GM19463 (cell line): Measurements from ENCODE around the gene GDF2.

Source experiments
- ATAC-seq: cut with Tn5 transposase; IDR thresholded peaks from one replicate; pipeline ENCODE4 v1.9.1; 2021; ENCODE audit warnings: mild to moderate bottlenecking, moderate library complexity; ENCODE audit not compliant: unreplicated experiment

GDF2 gene

DNA sequence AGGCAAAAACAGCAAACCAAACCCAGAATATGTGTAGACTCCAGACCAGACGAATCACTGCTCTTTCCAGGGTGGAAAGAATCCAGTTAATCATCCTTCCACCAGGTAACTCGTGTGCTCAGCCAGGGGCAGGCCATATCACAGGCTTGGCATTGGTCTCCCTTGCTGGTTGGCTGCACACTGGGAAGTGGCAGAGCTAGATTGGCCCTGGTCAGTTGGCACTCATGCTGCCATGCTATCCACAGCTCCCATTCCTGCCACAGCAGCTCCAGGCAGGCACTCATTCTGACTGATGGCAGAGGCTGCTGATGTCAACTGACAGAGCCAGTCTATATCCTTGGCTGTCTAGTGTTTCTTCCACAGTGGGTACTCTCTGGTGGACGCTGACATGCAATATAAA, 31.9 kb upstream of the GDF2 start:
- ATAC-seq, result no peak

DNA sequence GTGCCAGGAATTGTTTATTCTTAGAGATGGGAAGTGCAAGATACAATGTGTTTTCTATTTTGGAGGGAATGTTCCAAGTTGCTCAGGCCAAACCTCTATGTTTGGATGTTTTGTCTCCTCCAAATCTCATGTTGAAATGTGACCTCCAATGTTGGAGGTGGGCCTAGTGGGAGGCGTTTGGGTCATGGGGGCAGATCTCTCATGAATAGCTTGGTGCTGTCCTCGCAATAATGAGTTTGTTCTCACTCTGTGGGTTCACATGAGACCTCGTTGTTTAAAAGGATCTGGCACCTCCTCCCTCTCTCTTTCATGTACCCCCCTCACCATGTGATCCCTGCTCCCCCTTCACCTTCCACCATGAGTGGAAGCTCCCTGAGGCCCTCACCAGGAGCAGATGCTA, 30.6 kb upstream of the GDF2 start:
- no peak for ATAC-seq

DNA sequence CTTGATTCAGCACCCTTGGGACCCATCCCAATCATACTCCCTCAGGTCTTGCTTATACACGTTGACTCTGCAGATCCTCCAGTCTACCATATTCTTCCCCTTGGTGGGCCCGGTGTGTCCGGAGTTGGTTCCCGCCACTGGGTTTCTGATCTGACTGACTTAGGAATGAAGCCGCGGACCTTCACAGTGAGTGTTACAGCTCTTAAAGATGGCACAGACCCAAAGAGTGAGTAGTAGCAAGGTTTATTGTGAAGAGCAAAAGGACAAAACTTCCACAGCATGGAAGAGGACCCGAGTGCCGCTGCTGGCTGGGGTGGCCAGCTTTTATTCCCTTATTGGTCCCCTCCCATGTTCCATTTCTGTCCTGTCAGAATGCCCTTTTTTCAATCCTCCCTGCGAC, 28.2 kb upstream of the GDF2 start:
- no peak for ATAC-seq

DNA sequence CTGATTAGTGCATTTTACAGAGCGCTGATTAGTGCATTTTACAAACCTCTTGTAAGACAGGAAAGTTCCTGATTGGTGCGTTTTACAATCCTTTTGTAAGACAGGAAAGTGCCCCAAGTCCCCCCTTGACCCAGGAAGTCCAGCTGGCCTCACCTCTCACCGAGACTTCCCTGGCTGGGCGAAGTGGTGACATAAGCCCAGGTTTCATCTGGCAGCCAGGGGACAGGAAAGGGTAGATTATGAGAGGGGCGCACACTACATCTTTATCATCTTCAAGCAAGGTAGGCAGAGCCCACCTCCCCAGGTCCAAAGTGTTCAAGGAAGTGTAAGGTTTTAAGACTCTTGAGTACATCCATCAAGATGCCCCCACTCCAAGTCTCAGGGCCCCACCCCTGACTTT, 27.8 kb upstream of the GDF2 start:
- ATAC-seq, result no peak

DNA sequence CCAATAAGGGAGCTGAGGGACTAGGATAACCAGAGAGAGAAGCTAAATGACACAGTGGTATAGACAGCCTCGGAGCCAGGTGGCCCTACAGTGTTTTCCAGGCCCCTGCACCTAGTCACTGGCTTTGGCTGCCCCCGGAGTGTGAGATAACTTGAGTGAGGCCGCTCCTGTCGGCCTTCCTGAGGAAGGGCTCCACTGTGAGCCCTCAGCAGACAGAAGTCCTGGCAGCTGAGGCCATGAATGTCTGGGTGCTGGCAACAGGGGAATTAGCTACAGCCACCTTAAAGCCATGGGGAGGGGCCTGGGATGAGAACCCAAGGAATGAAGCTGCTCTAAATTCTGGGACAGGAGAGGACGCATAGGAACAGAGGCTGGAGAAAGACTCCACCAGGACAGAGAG, 26.8 kb upstream of the GDF2 start:
- ATAC-seq, result no peak

DNA sequence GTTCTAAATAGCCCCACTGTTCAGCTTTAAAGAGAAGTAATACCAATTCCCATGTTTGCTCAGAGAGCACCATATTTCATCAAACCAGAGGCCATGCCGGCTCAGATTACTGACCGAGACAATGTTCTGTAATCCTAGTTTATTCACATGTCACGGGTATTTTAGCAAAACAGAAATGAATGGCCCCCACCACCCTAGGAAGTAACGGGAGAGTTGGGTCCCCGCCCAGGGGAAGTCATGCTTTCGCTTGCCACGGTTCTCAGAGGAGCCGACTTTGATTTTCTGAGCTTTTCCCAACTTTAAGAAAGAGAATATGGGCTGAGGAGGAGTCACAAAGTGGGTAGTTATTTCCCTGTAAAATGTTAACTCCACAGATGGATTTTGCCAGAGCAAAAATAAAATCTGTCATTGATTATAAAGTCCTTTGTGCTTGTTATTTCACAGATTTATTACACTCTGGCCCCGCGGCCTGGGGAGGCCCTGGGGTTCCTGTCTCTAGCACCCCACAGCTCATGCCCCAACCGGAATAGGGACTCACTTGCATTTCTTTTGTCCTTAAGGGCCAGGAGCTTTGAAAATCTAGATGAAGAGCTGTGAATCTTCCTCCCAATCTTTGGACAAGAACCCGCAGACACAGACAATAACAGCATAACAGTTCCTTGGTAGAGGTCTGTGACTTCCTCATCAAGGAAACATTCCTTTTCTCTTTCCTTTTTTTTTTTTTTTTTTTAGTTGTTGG, 25.9 kb upstream of the GDF2 start:
- ATAC-seq, result no peak

DNA sequence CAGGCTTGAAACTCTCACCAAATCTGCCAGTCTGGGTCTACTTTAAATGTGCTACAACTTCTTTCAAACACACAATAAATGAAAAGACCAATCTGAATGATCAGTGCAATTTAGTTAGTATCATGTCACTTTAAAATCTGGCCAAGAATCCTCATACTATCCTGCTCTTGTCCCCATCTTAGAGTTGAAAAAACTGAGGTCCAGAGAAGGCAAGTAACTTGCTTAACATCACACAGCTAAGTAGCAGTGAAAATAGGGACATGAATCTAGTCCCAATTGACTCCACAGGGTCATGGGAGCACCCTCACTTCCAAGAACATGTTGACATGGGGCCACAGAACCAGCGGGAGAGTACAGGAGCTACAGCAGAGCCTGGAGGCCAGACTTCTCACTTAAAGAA, 25.3 kb upstream of the GDF2 start:
- no peak for ATAC-seq

DNA sequence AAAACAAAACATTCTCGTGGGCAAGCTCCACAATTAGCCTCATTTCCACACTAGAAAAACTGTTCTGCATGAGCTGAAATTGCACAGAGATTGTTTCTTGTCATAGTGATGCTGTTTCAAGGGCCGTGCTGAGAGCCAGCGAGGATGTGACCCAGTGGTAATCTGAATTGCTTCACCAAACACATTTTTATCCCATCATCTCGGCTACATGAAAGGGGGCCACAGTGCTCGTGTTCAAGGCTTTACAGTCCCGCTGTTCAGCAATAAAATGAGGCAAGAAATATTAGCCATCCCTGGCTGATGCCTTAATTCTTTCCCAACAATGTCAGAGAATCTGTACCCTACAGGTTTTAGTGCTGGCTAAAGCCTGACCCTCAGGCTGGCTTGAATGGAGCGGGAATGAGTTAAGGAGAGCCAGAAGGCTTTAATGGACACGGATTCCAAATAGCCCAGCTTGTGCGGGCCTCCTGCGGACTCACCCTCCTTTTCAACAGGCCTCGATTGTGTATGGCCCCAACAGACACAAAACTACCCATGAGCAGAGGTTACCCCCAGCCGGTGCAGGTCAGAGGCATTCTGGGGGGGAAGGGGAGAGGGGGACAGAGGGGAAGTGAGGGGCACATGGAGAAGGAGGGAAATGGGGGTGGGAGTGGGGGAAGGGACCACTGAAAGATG, 24.3 kb upstream of the GDF2 start:
- ATAC-seq, result no peak

DNA sequence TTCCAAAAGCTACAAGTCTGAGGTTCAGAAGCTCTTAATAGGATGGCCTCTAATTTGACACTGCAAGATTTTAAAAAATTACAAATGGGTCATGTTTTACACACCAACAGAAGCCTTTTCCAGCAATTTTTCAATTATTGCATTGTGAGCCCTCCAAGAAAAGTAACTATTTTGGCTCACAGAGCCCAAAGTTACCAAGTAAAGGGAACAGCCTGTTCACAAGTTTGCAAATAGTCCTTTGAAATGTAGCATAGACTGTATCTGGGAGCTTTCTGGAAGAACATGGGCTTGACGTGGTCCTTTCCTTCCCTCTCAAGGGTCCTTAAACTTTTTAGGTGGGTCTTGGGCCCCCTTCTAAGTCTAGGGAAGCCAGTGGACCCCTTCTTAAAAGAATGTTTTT, 23.5 kb upstream of the GDF2 start:
- ATAC-seq, result no peak

DNA sequence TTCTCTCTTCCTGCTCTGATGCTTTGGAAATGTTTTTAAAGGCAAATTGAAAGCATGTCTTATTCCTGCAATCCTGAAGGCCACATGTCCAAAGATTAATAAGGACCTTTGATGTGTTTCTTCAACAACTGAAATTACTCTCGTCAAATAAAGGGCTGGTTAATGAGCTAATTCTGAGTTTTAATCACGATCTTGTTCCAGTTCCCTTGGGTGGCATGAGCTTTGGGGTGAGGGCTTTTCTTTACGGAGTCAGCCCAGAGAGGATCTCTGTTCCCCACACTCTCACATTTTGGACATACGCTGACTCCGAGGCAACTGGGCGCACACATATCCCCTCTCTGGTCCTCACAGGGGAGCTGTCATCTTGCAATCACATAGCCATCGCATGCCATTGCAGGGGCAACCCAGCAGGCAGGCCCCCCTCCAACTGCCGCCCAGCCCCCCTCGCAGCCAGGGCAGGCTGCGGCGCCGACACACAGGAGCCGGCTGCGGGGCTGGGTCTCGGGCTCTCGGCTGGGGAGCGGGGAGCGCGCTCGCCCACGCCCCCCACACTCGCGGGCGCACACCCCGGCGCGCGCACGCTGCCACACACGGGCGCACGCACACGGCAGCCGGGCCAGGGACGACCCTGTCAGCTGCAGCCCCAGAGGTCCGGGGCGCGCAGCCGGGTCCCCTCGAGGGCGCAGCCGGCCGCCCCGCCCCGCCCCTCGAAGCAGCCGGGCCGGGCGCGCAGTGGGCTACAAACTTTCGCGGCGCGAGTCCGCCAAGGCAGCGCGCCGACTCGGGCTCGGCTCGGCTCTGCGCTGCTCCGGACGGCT, 22.4 kb upstream of the GDF2 start, which contains the start of gene GDF10:
GDF10 (plus strand) TSS at position 587 of the 818 bp plus-strand sequence. CDS start 455 bp downstream, outside the sequence.
- ATAC-seq, result no peak

DNA sequence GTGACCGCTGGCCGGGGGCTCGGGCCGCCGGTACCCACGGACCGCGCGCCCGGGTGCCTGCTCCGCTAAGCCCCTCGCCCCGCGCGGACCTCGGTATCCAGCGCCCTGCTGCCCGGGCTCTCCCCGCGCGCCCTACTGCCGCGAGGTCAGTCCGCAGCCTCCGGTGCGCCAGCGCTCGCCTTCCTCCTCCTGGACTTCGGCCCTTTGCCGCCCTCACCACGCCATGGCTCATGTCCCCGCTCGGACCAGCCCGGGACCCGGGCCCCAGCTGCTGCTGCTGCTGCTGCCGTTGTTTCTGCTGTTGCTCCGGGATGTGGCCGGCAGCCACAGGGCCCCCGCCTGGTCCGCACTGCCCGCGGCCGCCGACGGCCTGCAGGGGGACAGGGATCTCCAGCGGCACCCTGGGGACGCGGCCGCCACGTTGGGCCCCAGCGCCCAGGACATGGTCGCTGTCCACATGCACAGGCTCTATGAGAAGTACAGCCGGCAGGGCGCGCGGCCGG, 21.8 kb upstream of the GDF2 start:
- no peak for ATAC-seq

DNA sequence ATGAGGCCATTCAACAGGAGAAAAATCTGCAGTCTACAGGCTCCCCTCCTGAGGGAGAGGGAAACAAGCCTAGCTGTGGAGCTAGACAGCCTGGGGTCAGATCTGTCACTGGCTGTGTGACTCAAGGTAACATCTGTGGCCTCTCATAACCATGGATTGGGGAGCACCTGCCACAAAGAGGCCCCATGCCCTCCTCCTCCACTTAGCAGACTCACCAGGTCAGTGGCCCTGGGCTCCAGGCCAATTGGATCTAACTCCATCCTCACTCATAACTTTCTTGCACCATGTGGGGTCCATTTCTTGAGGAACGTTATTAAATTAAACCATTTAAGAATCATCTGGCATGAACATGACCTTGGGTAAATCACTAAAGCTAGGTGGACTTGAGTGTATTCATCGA, 20.4 kb upstream of the GDF2 start:
- no peak for ATAC-seq

DNA sequence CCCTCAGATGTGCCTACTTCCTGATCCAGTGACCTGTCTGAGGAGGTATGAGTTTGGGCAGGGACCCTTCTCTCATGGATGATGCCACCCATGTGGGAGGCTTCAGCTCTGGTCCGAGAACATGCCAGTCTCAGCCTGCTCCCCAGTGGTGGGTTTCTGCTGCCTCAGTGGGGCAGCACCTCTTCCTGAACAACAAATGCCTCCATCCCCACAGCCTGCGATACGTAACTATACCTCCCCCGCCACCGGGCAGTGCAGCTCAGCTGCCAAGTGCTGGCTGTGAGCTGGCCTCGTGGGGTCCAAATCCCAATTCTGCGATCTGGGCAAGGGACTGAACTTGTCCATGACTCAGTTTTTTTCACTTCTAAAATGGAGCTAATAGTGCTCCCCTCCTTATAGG, 19.1 kb upstream of the GDF2 start:
- no peak for ATAC-seq

DNA sequence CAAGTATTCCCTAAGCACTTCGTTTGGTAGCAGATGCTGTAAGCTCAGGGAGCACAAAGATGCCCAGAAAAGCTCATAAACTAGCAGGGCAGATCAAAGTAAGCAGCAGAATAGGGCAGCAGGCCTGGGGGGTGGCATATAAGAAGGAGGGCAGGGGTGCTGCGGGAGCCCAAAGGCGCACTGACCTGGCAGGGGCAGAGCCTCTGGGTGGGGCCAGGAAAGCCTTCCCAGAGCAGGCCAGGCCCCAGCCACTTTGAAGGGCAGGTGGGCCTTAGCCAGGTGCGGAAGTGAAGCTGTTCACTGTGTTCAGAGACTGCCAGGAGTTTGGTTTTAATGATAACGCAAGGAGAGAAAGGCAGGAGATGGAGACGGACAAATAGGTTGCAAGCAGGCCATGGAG, 18.4 kb upstream of the GDF2 start:
- ATAC-seq, result no peak

DNA sequence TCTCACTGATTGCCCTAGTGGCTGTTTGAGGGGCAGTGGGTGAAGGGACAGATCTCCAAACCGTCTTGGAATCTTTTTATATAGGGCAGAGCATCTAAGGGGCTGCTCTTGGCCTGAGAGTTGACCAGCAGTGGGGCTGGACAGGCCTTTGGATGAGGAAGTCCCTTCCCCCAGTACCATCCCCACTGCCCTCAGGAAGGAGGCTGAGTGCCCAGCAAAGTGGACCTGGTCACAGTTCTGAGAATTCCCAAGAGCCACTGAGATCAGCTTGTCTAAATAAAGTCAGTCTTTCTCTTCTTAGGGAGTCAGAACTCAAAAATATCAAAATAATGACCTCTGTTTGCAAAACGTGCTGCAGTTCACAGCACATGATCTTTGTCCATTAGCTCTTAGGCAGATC, 16.7 kb upstream of the GDF2 start:
- no peak for ATAC-seq

DNA sequence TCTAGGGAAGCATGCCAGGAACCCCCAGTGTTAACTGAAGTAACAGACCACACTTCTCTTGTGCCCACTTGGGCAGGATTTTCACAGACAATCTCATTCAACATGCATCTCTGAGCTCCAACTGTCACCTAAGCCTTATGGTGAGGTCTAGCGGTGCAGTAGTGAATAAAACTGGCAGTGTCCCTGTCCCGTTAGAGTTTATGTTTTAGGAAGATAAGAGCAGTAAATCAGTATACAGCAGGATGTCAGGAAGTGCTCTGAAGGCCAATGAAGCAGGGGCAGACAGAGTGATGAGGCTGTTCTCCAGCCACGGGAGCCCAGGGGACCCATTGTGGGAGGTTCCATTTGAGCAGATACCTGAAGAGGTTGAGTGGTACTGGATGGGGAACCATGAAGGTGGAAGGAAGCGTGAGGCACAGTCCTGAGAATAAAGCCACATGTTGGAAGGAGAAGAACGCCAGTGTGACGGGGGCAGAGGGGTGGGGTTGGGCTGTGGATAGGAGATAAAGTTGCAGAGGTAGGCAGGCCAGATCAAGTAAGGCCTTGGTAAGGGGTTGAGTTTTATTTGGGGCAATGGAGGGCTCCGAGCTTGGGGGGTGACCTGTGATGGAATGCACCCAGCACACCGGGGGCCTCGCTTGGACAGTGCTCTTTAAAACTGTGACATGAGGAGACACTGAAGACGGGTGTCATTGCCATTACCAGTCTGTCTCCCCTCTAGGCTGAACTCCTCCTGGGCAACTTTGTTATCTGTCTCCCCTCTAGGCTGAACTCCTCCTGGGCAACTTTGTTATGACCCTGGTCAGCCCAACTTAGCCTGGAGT, 15.7 kb upstream of the GDF2 start:
- ATAC-seq, result no peak

DNA sequence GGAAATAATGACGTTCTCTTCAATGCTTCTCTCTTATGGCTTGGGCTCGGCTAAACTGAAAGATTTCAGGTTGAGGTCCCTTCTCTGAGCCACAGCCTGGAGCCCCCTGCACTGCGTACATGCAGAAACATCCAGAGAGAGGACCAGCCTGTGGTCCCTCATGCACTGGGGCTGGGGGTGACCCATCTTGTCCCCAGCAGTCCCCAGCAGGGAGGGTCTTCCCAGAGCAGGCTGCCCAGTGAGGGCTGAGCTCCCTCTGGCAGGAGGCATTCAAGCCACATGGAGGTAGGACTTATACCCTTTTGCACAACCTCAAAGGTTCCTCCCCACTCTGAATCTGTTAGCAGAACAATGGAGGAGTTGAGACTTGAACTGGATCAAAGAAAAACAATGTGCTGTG, 14.9 kb upstream of the GDF2 start:
- ATAC-seq, result no peak

DNA sequence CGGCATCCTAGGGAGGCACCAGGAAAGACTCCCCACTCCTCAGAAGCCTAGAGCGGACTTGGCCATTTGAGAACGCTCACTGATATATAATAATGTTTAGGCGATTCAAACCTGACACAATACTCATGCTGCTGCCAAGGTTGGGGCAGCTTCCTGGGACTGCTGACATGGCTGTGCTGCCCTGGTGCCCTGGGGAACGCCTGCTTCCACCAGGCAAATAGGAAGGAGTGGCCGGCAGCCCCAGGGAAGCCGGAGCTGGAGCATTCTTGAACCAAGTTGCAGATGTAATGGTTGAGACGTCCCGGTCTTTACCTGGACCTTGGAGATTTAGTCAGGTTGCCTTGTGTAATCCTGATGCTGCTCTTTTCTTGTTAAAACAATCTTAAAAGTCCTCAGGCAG, 13.5 kb upstream of the GDF2 start:
- no peak for ATAC-seq

DNA sequence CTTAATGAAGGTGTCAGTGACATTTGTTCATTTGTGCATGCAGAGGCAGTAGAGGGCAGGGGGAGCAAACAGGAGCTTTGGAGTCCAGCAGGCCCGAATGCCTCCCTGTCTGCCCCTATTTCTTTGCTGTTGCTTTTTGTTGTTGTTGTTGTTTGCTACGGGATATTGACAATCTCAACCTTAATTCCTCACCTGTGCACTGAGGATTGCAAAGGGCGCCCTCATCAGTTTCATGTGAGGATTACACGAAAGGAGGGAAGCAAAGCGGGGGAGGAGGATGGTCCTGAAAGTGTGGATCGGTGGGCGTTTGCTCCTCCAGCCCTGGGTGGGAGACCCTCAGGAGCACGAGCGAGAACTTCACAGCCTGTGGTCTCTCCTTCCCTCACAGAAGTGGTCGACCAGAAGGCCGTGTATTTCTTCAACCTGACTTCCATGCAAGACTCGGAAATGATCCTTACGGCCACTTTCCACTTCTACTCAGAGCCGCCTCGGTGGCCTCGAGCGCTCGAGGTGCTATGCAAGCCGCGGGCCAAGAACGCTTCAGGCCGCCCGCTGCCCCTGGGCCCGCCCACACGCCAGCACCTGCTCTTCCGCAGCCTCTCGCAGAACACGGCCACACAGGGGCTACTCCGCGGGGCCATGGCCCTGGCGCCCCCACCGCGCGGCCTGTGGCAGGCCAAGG, 12.7 kb upstream of the GDF2 start:
- ATAC-seq, result no peak

DNA sequence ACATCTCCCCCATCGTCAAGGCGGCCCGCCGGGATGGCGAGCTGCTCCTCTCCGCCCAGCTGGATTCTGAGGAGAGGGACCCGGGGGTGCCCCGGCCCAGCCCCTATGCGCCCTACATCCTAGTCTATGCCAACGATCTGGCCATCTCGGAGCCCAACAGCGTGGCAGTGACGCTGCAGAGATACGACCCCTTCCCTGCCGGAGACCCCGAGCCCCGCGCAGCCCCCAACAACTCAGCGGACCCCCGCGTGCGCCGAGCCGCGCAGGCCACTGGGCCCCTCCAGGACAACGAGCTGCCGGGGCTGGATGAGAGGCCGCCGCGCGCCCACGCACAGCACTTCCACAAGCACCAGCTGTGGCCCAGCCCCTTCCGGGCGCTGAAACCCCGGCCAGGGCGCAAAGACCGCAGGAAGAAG, 12.2 kb upstream of the GDF2 start:
- ATAC-seq, result no peak
